UCSD-AML1 (cell line): ENCODE measurements around the gene ENDOD1.

Experiments
- DNase-seq: peaks from one replicate; lab custom pipeline; 2025; ENCODE audit not compliant: unreplicated experiment; lab: John Stamatoyannopoulos, UW

The ENDOD1 gene

DNA sequence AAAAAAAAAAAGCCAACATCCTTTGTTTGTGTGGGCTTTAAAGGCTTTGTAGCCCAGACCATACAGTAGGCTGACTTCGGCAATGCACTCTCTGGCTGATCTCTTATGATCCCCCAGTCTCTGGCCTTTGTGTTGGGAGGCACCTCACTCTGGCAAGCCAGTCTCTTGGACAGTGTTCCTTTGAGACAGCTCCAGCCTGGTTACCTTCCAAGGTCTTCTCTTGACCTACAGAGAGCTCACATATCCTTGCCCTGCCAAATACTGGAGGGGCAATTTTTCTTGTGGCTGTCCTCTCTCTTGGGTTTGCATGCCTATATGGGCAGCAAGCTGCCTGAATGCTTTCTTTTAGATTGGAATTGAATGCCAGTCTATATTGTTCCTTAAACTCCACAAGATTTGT is 71.6 kb downstream of the ENDOD1 start:
- DNase-seq = no peak

DNA sequence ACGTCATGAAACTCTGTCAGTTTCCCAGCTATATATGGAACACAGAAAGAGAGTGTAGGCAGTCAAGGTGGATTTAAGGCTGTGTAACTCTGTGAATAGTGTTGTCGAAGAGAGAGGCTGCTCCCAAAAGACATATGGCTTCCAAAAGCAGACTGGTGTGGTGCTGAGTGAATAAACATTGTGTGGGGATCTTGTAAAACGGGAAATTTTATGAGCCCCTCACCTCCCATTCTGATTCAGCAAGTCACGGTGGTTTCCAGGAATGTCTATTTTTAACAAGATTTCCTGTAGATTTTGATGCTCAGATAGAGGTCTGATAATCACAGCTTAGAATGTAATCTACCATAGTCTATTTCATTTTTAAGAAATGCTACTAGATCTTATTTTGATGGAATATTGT is 73.5 kb downstream of the ENDOD1 start:
- no peak for DNase-seq

DNA sequence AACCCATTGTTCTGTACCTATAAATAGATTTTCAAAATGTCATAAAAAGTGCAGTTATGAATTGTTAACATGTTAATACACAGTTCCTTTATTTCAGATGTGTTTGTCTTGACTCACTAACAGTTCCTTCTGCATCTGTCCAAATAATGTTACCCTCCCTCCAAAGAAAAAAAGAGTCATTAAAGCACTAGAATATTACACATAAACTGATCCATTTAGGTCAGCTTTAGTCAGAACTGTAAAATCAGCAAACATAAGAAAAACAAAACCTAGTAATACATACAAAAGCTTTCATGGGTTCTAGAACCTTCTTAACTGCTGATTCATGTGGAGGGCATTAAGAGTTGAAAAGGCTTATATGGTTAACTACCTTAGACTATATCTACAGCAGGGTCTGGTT is 76.0 kb downstream of the ENDOD1 start:
- DNase-seq = no peak

DNA sequence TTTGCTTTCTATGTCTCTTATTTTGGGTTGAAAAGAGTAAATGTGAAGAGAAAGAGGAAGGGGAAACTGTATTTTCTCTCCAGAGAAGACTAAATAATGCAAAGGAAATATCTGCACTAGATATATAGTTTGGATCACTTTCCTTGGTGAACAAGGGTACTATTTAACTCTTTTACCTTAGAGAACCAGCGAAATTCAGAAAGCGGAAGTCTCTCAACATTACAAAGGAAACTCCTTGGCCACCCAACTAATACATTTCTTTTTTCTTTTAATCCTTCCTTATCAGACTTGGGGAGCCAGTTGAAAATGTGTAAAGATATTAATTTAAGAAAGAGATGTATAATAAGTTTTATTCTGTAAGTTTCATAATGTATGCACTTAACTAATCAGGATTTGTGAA is 77.1 kb downstream of the ENDOD1 start:
- no peak for DNase-seq

DNA sequence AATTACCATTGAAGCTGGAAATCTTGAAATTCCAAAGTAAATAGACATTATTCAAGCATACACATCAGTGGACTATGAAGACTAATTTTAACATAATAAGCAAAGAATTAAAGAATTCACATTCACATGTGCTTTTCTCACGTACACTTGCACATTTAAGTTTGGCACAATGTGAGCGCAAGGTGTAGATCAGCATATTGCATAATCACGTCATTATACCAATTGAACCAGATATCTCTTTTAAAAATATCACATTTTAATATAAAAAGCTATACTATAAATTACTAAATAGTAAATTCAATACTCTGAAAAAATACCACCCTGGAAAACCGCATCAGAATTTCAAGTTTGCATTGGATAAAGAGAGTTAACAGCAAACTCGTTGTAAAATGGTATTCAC is 80.6 kb downstream of the ENDOD1 start:
- no peak for DNase-seq

DNA sequence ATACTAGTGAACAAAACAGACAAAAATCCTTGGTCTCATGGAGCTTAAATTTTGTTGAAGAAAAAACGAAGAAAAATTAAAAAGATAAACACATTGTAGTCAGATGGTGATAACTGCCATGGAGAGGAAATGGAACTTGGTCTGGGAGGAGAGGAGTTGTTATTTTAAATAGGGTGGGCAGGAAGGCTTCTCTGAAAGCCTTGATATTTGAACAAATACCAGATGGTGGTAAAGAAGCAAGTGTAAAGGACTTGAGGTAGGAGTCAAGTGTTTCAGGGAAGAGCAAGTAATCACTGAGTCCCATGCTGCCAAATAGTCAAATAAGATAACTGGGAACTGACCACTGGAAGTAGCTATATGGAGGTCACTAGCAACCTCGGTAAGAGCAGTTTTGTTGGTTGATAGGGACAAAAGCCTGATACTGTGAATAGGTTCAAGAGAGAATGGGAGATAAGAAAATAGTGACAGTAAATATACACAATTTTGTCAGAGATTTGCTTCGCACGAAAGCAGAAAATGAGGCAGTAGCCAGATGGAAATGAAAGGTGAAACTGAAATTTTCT is 86.3 kb downstream of the ENDOD1 start:
- DNase-seq = no peak
